Naive thymus-derived CD8-positive, alpha-beta T cell (primary cell): ENCODE results near the gene RGL2. TPM values are rescaled to one million over a fixed set of nuclear protein-coding genes. Genes with fewer than 3 reads are reported as not detected.
"Not testable (repeated sequence)": the region's sequence is repeated elsewhere in the genome, so short reads cannot be mapped to it uniquely, and the experiment has no call there.

ENCODE experiments used
- ATAC-seq, 2 donors: fragments of 150-1000 bp; cut with Tn5 transposase in 1 of 2; sonication (Bioruptor Pico), chemical (Tn5 transposase) in 1 of 2; 1 replicate in 1 of 2; 2 replicates in 1 of 2; pipeline ENCODE4 v1.10.0; 2021; ENCODE audit warnings: mild to moderate bottlenecking in 2 of 2, moderate library complexity in 2 of 2
- POLR2A ChIA-PET: fragments of 350-600 bp; sonication (Branson Sonifier 250); formaldehyde crosslinking; loops from one replicate; lab custom pipeline; 2021; ENCODE audit warnings: antibody characterized with exemption; lab: Charles Lee
- DNase-seq, 10 donors: peaks; one replicate each; pipeline versions ENCODE4 v3.0.0 to v3.0.0-alpha.2; 2020 to 2022
- H3K27ac Mint-ChIP-seq, 10 donors: one replicate each; pipeline ENCODE4 v1.8.0; 2020 to 2022; ENCODE audit warnings: mild to moderate bottlenecking in 10 of 10, mixed read lengths in 10 of 10, moderate library complexity in 4 of 10, inconsistent platforms in 1 of 10
- H3K27me3 Mint-ChIP-seq, 5 donors: one replicate each; pipeline ENCODE4 v1.8.0; 2021 to 2022; ENCODE audit warnings: mixed read lengths in 5 of 5
- H3K36me3 Mint-ChIP-seq, 3 donors: one replicate each; pipeline ENCODE4 v1.8.0; 2020 to 2022; ENCODE audit warnings: mixed read lengths in 3 of 3, mild to moderate bottlenecking in 2 of 3, inconsistent platforms in 1 of 3
- H3K4me1 Mint-ChIP-seq, 4 donors: one replicate each; pipeline ENCODE4 v1.8.0; 2021 to 2022; ENCODE audit warnings: mixed read lengths in 4 of 4
- H3K4me3 Mint-ChIP-seq, 10 donors: one replicate each; pipeline ENCODE4 v1.8.0; 2020 to 2022; ENCODE audit warnings: mild to moderate bottlenecking in 10 of 10, mixed read lengths in 10 of 10, moderate library complexity in 6 of 10, inconsistent platforms in 1 of 10
- H3K9me3 Mint-ChIP-seq, 9 donors: one replicate each; pipeline ENCODE4 v1.8.0; 2020 to 2022; ENCODE audit warnings: mixed read lengths in 9 of 9, mild to moderate bottlenecking in 3 of 9, inconsistent platforms in 1 of 9, moderate library complexity in 1 of 9
- polyA plus RNA-seq, 3 donors: library from polyadenylated mRNA; unstranded; fragments of 300-500 nt; fragmentation: Illumina TruSeq; gene quantifications; one replicate each; pipeline ENCODE4 v1.2.3, GENCODE V29; 2021
- total RNA-seq, 8 experiments: library from RNA in 2 of 8; stranded (reverse) in 2 of 8; gene quantifications; one replicate each; pipeline ENCODE4 v1.2.3 and lab custom pipeline; 2021 to 2026

Gene RGL2
- total and polyA plus RNA-seq, 5 experiments from 2014 or later = 5.3 to 66.4 (median 9.9) TPM

DNA sequence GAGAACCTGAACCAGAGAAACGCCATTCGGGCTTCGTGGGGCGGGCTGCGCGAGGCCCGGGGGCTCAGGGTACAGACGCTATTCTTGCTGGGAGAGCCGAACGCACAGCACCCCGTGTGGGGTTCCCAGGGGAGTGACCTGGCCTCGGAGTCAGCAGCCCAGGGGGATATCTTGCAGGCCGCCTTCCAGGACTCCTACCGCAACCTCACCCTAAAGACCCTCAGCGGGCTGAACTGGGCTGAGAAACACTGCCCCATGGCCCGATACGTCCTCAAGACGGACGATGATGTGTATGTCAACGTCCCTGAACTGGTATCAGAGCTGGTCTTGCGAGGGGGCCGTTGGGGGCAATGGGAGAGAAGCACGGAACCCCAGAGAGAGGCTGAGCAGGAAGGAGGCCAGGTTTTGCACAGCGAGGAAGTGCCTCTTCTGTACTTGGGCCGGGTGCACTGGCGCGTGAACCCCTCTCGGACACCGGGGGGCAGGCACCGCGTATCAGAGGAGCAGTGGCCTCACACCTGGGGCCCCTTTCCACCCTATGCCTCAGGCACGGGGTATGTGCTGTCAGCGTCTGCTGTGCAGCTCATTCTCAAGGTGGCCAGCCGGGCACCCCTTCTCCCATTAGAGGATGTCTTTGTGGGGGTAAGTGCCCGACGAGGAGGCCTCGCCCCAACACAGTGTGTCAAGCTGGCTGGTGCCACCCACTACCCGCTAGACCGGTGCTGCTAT lies 20.9 kb downstream of the RGL2 start:
- peaks cover 0 to 66% (median 2%) of the 10 kb centered on the region in 3 donors for H3K36me3 Mint-ChIP-seq
- peak overlapping the region; percentile 72 to 97 (median 94) for H3K27ac Mint-ChIP-seq
- H3K4me3 Mint-ChIP-seq = peak overlapping the region; percentile 88 to 96 (median 92)
- peaks cover 29 to 73% (median 70%) of the 10 kb centered on the region in 4 donors for H3K4me1 Mint-ChIP-seq
- ATAC-seq = peak; percentile 50 to 51
- no peaks in the 10 kb centered on the region for H3K9me3 Mint-ChIP-seq
- H3K27me3 Mint-ChIP-seq = no peaks in the 10 kb centered on the region
- POLR2A ChIA-PET = interaction anchor here (0.9 to 5.1 kb wide), 26 partner anchors 9 to 433 kb away, joined by 3 to 128 read pairs (median 8); partner anchors contain the start of genes CUTA, PFDN6, PHF1 and PSMB9
- peak in 4 of 10 donors; percentile 18 to 34 (median 30) for DNase-seq

DNA sequence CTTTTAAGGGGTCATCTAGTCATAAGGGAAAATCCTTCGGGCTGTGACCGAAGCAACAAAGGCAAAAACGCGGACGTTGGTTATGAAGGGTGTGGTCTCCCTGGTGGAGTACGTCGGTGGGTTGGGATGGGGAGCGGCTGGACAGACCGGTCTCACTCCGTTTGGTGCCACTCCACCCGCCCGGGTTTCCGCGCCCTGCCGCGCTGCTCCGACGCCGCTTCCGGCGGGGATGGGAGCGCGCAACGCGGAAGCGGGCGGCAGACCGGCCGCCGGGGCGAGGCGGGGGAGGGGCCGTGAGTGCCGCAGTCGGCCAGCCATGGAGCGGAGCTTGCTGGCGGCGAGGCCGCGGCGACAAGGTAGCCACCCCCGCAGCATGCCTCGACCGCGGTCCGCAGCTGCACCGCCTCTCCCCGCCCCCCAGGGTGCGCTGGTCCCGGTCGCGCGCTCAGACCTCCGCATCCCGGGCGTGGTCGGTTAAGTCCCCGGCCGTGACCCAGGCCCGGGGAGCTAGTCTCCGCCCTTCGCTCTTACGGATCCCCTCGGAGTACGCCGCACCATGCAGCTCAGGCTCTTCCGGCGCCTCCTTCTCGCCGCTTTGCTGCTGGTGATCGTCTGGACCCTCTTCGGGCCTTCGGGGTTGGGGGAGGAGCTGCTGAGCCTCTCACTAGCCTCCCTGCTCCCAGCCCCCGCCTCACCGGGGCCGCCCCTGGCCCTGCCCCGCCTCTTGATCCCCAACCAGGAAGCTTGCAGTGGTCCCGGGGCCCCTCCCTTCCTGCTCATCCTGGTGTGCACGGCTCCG lies 21.7 kb downstream of the RGL2 start, which contains the start of gene B3GALT4:
B3GALT4 (plus strand) TSS at position 260 of the 799 bp plus-strand sequence; CDS start at position 557, 297 bp downstream.
- no peaks in the 10 kb centered on the region for H3K9me3 Mint-ChIP-seq
- H3K27ac Mint-ChIP-seq = peak within 1 kb of the TSS; percentile 72 to 97 (median 94)
- peak within 1 kb of the TSS; percentile 88 to 96 (median 92) for H3K4me3 Mint-ChIP-seq
- no peaks in the 10 kb centered on the region for H3K27me3 Mint-ChIP-seq
- POLR2A ChIA-PET = interaction anchor here (0.6 to 5.1 kb wide), 29 partner anchors 8 to 432 kb away, joined by 3 to 128 read pairs (median 6); partner anchors contain the start of genes CUTA, PFDN6, PHF1 and PSMB9
- peak; percentile 37 to 78 (median 64) for DNase-seq
- ATAC-seq = peak; percentile 72 to 76
- H3K36me3 Mint-ChIP-seq = peaks cover 0 to 66% (median 2%) of the 10 kb centered on the region in 3 donors
- H3K4me1 Mint-ChIP-seq = peaks cover 34 to 80% (median 77%) of the 10 kb centered on the region in 4 donors

DNA sequence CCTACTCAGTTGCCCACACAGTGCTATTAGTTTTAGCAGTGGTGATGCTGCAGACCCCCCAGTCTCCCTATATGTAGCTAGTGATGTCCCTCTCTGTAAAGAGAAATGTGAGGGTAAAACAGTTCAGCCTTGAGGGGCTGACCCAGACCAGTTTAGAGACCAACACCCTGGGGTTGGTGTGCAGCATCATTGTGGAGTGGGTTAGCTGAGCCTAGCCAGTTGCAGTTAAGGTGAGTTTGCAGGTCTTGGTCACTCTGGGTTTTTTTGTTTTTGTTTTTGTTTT lies 22.2 kb downstream of the RGL2 start:
- POLR2A ChIA-PET = interaction anchor here (0.6 to 5.1 kb wide), 21 partner anchors 8 to 431 kb away, joined by 3 to 128 read pairs (median 9); partner anchors contain the start of genes CUTA, PFDN6, PHF1 and PSMB9
- peak overlapping the region; percentile 78 to 92 (median 85) for H3K4me3 Mint-ChIP-seq
- H3K27ac Mint-ChIP-seq = peak overlapping the region in 9 of 10 donors; percentile 85 to 96 (median 90)
- peaks cover 0 to 63% (median 2%) of the 10 kb centered on the region in 3 donors for H3K36me3 Mint-ChIP-seq
- no peaks in the 10 kb centered on the region for H3K27me3 Mint-ChIP-seq
- H3K4me1 Mint-ChIP-seq = peaks cover 34 to 83% (median 79%) of the 10 kb centered on the region in 4 donors
- DNase-seq (no peak), ATAC-seq (no peak)
- no peaks in the 10 kb centered on the region for H3K9me3 Mint-ChIP-seq

DNA sequence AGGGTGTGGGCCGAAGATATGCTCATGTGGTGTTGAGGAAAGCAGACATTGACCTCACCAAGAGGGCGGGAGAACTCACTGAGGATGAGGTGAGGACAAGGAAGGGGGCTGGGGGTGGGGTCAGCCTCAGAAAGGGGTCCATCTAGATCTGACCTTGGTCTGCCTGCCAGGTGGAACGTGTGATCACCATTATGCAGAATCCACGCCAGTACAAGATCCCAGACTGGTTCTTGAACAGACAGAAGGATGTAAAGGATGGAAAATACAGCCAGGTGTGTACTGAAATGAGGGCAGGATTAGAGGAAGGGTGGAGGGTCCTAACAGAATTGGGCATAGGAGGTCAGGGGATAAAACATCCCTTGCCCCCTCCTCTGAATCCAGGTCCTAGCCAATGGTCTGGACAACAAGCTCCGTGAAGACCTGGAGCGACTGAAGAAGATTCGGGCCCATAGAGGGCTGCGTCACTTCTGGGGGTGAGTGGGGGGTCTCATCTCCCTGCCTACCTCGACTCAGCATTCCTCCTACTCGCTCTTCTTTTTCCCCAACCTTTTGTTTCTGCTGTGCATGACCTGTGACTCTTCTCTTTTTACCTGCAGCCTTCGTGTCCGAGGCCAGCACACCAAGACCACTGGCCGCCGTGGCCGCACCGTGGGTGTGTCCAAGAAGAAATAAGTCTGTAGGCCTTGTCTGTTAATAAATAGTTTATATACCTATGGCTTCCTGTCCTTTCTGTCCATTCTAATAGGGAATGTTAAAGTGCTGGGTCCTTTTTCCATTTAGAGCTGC lies 22.8 kb downstream of the RGL2 start:
- not testable (repeated sequence) for H3K9me3 Mint-ChIP-seq, ATAC-seq, H3K27me3 Mint-ChIP-seq, DNase-seq
- Mint-ChIP-seq H3K4me1 (peaks cover 34 to 85% (median 80%) of the 10 kb centered on the region in 4 donors), H3K27ac (peak overlapping the region in 9 of 10 donors; percentile 85 to 96 (median 90)), H3K36me3 (peaks cover 0 to 61% (median 2%) of the 10 kb centered on the region in 3 donors), H3K4me3 (peak overlapping the region; percentile 78 to 92 (median 85))
- POLR2A ChIA-PET = interaction anchor here (1.2 to 5.1 kb wide), 12 partner anchors 7 to 304 kb away, joined by 4 to 128 read pairs (median 13); partner anchors contain the start of genes PFDN6, RGL2, RING1 and TAPBP

DNA sequence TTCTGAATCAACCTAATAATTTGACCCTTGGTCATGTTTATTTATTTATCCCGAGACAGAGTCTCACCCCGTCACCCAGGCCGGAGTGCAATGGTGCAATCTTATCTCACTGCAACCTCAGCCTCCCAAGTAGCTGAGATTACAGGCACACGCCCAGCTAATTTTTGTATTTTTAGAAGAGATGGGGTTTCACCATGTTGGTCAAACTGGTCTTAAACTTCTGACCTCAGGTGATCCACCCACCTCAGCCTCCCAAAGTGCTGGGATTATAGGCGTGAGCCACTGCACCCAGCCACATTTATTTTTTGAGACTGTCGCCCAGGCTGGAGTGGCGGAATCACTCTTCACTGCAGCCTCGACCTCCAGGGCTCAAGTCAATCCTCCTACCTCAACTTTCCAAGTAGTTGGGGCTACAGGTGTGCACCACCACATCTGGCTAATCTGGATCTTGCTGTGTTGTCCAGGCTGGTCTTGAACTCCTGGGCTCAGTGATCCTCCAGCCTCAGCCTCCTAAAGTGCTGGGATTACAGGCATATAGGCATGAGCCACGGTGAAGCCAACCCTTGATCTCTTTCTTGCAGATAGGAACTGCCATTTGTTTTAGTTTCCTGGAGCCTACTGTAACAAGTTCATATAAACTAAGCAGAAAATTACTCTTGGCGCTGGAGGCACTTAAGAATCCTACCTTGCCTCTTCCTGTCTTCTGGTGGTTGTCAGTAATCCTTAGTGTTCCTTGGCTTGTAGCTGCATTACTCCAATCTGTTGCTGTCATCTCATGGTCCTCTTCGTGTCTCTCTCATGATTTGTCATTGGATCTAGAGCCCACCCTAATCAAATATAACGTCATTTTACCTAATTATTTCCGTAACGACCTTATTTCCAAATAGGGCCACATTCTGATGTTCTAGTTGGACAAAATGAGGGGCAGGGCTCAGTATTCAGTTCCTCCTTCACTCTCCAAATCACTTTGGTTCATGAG lies 24.5 kb downstream of the RGL2 start:
- peak overlapping the region; percentile 50 to 99 (median 96) for H3K4me3 Mint-ChIP-seq

DNA sequence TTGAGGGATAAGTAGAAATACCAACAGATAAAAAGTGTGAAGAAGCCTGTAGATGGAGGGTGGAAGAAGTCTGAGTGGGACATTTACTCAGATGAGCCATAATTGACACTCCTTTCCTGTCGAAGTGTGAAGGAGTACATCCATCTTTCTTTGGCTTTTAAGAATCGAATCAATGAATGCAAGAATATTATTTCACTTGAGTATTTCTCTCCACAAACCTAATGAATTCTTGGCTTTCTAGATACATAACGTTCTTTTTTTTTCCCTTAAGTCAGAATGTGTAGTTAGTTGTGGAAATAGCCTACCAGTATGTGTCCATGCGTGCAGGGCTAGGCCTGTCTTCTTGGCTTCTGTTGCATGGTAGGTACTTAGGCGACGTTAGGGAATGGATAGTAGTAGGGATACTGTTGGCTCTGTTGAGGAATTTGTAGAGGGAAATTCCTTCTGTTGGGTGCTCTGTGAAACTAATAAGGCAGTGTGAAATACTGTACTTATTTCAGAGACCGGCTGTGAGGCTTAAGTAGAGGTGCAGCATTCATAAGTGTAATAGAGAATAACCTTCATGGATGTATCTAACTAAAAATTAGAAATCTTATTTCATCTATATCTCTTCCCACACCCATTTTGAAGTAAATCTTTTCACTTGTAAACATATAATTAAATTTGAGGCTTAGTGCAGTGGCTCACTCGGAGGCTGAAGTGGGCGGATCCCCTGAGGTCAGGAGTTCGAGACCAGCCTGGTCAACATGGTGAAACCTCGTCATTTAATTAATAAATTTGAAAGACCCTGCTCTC lies 25.4 kb downstream of the RGL2 start:
- Mint-ChIP-seq H3K27me3 (no peaks in the 10 kb centered on the region), H3K4me1 (peaks cover 36 to 82% (median 75%) of the 10 kb centered on the region in 4 donors), H3K36me3 (peaks cover 0 to 59% (median 4%) of the 10 kb centered on the region in 3 donors), H3K4me3 (peak overlapping the region; percentile 92 to 99 (median 96)), H3K9me3 (no peaks in the 10 kb centered on the region), H3K27ac (peak overlapping the region; percentile 99 to 100 (median 99))
- ATAC-seq (no peak), DNase-seq (no peak)
- POLR2A ChIA-PET = interaction anchor here (1.1 to 5.4 kb wide), 8 partner anchors 9 to 157 kb away, joined by 3 to 93 read pairs (median 44); partner anchors contain the start of genes PFDN6, RGL2, WDR46 and ZBTB22

More for the DNA sequence above, 24.5 kb downstream of the RGL2 start:
- peak overlapping the region; percentile 25 to 100 (median 98) for H3K27ac Mint-ChIP-seq
- DNase-seq = no peak
- no peaks in the 10 kb centered on the region for H3K27me3 Mint-ChIP-seq
- H3K9me3 Mint-ChIP-seq = no peaks in the 10 kb centered on the region
- peaks cover 39 to 88% (median 79%) of the 10 kb centered on the region in 4 donors for H3K4me1 Mint-ChIP-seq
- peaks cover 0 to 57% (median 4%) of the 10 kb centered on the region in 3 donors for H3K36me3 Mint-ChIP-seq
- POLR2A ChIA-PET = interaction anchor here (1.1 kb wide), 1 partner anchor 25 kb away, joined by 3 read pairs; the partner anchor contains the start of gene RGL2
- ATAC-seq = no peak

DNA sequence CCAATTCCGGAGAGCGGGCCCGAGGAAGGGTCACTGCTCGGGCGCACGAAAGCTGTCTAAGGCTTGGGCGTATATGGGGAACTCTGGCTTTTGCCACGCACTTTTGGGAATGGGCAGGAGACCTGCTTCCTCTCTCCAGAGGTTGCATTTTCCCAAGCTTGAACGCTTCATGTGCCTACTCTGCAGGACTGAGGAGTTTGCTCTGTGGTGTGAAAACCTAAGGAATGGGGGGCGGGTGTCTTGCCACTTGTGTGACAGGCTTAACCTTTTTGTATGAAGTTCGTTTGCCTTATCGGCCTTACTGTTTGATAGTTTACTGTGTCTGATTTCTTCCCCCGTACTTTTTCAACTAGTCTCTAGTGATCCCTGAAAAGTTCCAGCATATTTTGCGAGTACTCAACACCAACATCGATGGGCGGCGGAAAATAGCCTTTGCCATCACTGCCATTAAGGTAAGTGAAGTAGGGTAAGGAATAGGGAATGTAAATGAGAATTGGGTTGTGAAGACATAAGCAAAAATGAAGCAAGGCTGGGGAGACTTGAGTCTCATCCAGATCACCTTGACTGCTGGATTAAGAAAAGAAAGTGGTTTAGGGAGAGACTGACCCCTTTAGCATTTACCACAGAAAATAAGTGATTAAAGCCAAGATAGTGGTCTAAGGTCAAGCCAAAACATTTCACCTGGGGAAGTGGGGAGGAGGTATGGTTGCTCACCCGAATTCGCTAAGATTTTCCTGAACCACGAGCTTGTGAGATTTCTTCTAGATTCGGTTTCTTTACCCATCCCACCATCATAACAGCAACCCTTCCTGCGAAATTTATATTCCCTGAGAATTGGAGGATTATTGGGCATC lies 26.2 kb downstream of the RGL2 start:
- POLR2A ChIA-PET = interaction anchor here (0.8 to 5.4 kb wide), 30 partner anchors 10 to 427 kb away, joined by 3 to 93 read pairs (median 7); partner anchors contain the start of genes CUTA, PFDN6, RGL2 and RING1
- peak overlapping the region; percentile 92 to 99 (median 96) for H3K4me3 Mint-ChIP-seq
- peaks cover 35 to 75% (median 73%) of the 10 kb centered on the region in 4 donors for H3K4me1 Mint-ChIP-seq
- ATAC-seq (peak; percentile 1 to 8), DNase-seq (no peak)
- no peaks in the 10 kb centered on the region for H3K27me3 Mint-ChIP-seq
- H3K36me3 Mint-ChIP-seq = peaks cover 0 to 63% (median 8%) of the 10 kb centered on the region in 3 donors
- H3K27ac Mint-ChIP-seq = peak overlapping the region; percentile 99 to 100 (median 99)
- no peaks in the 10 kb centered on the region for H3K9me3 Mint-ChIP-seq

DNA sequence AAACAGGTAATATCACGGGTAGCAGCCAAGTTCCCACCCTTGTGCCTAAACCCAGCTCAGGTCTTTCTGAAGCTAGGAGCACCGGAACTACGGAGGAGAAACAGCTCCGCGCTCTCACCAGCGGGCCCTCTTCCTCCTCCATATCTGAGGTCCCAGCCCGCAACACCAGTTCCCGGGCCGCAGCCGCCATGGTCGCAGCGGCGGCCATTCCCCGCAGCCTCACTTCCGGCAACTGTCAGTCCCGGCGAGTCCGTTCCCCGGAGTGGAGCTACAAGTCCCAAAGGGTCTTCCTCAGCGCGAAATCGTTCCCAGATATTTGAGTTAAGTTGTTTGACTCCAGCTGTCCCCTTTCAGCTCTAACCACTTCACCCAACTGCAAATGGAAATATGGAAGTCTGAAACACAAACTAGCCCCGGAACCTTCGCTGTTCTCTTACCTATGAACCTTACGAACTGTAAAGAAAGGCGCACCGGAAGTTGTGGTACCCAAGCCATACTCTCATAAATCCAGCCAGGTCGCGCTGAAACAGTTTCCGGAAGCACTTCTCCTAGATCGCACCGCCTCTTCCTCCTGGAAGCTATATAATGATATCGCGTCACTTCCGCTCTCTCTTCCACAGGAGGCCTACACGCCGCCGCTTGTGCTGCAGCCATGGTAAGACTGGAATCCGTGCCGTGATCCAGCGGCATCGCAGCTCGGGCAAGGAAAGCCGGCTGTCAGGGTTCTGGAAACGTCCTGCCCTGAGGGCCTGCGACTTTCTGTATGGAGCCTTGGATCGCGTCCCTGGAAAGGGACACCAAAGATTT lies 27.1 kb downstream of the RGL2 start, which contains the start of the genes RPS18 and VPS52:
RPS18 (plus strand) TSS at position 608 of the 807 bp plus-strand sequence; CDS start at position 653, 45 bp downstream.
VPS52 (minus strand) TSS at position 409 of the 807 bp plus-strand sequence; CDS start at position 208, 201 bp downstream.
- no peaks in the 10 kb centered on the region for H3K27me3 Mint-ChIP-seq
- peak; percentile 78 to 100 (median 94) for DNase-seq
- peak within 1 kb of the TSS; percentile 92 to 99 (median 96) for H3K4me3 Mint-ChIP-seq
- POLR2A ChIA-PET = interaction anchor here (0.6 to 5.4 kb wide), 41 partner anchors 9 to 1607 kb away, joined by 3 to 93 read pairs (median 6); partner anchors contain the start of genes CUTA, HSD17B8, PFDN6 and RGL2
- peaks cover 0 to 70% (median 10%) of the 10 kb centered on the region in 3 donors for H3K36me3 Mint-ChIP-seq
- H3K4me1 Mint-ChIP-seq = peaks cover 34 to 71% (median 70%) of the 10 kb centered on the region in 4 donors
- peak within 1 kb of the TSS; percentile 99 to 100 (median 99) for H3K27ac Mint-ChIP-seq
- no peaks in the 10 kb centered on the region for H3K9me3 Mint-ChIP-seq
- peak; percentile 86 to 88 for ATAC-seq
